GM18858 (cell line): ENCODE data around the gene SCLT1.

ENCODE experiments used
- ATAC-seq: cut with Tn5 transposase; IDR thresholded peaks from one replicate; pipeline ENCODE4 v1.9.1; 2021; ENCODE audit not compliant: unreplicated experiment

The SCLT1 gene

GRCh38 chr4:128847082-128847724 lies 246.1 kb downstream of the SCLT1 start:
- no peak for ATAC-seq

GRCh38 chr4:128846063-128846462 lies 247.3 kb downstream of the SCLT1 start:
- ATAC-seq = no peak

GRCh38 chr4:128844931-128845330 lies 248.4 kb downstream of the SCLT1 start:
- ATAC-seq = no peak

GRCh38 chr4:128841402-128841801 lies 251.9 kb downstream of the SCLT1 start:
- ATAC-seq = no peak

- no peak for ATAC-seq
Observed at GRCh38 chr4:128840711-128841318, 252.5 kb downstream of the SCLT1 start.

- ATAC-seq = no peak
Observed at GRCh38 chr4:128837679-128838078, 255.7 kb downstream of the SCLT1 start.

GRCh38 chr4:128837198-128837597 lies 256.1 kb downstream of the SCLT1 start:
- ATAC-seq = no peak

GRCh38 chr4:128835498-128836222 lies 257.7 kb downstream of the SCLT1 start:
- no peak for ATAC-seq
